SU-DHL-6 (cell line): ENCODE data around the gene RBP3.

Experiments used
- H2AFZ ChIP-seq: fragments of 200-600 bp; sonication (generic); 2 replicates; pipeline ENCODE4 v1.6.1; 2014; ENCODE audit warnings: low read depth, mild to moderate bottlenecking, moderate library complexity, mixed read lengths, antibody characterized with exemption, low read length; ENCODE audit not compliant: severe bottlenecking
- H3F3A ChIP-seq: fragments of 200-600 bp; shearing (Covaris generic); 2 replicates; pipeline ENCODE4 v1.6.0; 2016; ENCODE audit warnings: antibody characterized with exemption, mild to moderate bottlenecking; ENCODE audit not compliant: insufficient read depth
- H3K27ac ChIP-seq: fragments of 200-600 bp; sonication (generic); 2 replicates; pipeline ENCODE4 v1.5.1; 2016; ENCODE audit warnings: low read depth, mild to moderate bottlenecking, low read length, moderate library complexity, mixed read lengths
- H3K27me3 ChIP-seq: fragments of 200-600 bp; sonication (generic), shearing (Covaris generic); 2 replicates; pipeline ENCODE4 v1.6.0; 2014; ENCODE audit warnings: mild to moderate bottlenecking, low read length
- H3K36me3 ChIP-seq: fragments of 200-600 bp; sonication (generic); 2 replicates; pipeline ENCODE4 v1.6.1; 2014; ENCODE audit warnings: mild to moderate bottlenecking, low read length, mixed read lengths
- H3K4me2 ChIP-seq: fragments of 300-600, 200-600 bp; shearing (Covaris generic), sonication (generic); 2 replicates; pipeline ENCODE4 v1.6.0; 2014; ENCODE audit warnings: low read length, low read depth, mild to moderate bottlenecking; ENCODE audit not compliant: poor library complexity, severe bottlenecking
- H3K4me3 ChIP-seq: fragments of 200-600 bp; sonication (generic); 2 replicates; pipeline ENCODE4 v1.5.1; 2014; ENCODE audit warnings: antibody characterized with exemption, low read length, mild to moderate bottlenecking, mixed read lengths; ENCODE audit not compliant: insufficient read depth, poor library complexity, severe bottlenecking
- H3K79me2 ChIP-seq: fragments of 200-600 bp; sonication (generic); 2 replicates; pipeline ENCODE4 v1.6.1; 2014; ENCODE audit warnings: mild to moderate bottlenecking, low read length, moderate library complexity; ENCODE audit not compliant: insufficient read depth
- H3K9ac ChIP-seq: fragments of 200-600 bp; sonication (generic); 2 replicates; pipeline ENCODE4 v1.7.0; 2014; ENCODE audit warnings: mild to moderate bottlenecking, low read length
- H3K9me2 ChIP-seq: fragments of 200-600 bp; sonication (generic); replicated peaks from 2 replicates; pipeline ENCODE4 v1.6.1; 2014; ENCODE audit warnings: low read length; ENCODE audit not compliant: insufficient read depth
- H3K9me3 ChIP-seq: fragments of 200-600 bp; sonication (generic); 2 replicates; pipeline ENCODE4 v1.6.1; 2014; ENCODE audit warnings: low read length, mixed read lengths; ENCODE audit not compliant: insufficient read depth
- H4K20me1 ChIP-seq: fragments of 200-600 bp; sonication (generic); 2 replicates; pipeline ENCODE4 v1.6.1; 2014; ENCODE audit warnings: low read depth, mild to moderate bottlenecking, antibody characterized with exemption, low read length, moderate library complexity, mixed read lengths
- EZH2phosphoT487 ChIP-seq: fragments of 200-600 bp; sonication (generic), shearing (Covaris generic); conservative IDR thresholded peaks from 2 replicates; pipeline ENCODE4 v1.6.1; 2018; ENCODE audit warnings: mild to moderate bottlenecking, antibody characterized with exemption, low read length, moderate library complexity, mixed read lengths
- TF ChIP-seq, protein P1 (sequence below): fragments of 200-600 bp; sonication (generic); IDR thresholded peaks from one replicate; pipeline ENCODE4 v1.5.1; 2017; ENCODE audit warnings: antibody characterized with exemption, mild to moderate bottlenecking, low read length, moderate library complexity; ENCODE audit not compliant: insufficient read depth, poor library complexity, severe bottlenecking

RBP3 gene

DNA sequence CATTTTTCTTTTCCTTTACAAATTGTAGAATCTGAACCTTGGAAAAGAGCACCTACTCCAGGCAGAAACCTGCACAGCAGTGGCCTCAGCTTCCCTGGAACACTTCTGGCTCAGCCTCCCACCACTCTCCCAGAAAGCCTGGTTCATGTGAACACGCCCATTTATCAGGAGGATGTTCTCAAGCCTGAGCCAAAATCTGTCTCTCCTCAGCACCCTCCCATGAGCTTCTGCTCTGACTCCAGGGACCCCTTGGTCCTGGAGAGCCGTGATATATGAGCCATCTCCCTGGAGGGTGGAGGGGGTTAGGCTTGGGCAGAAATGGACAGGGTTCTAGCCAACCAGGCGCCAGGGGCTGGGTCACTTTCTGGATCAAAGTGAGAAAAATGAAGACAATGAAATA lies 15.8 kb upstream of the RBP3 start:
- Histone ChIP-seq H3K9me3 (no peaks in the 10 kb centered on the region), H3K4me3 (no peak overlapping the region), H4K20me1 (no peaks in the 10 kb centered on the region), H3K27me3 (no peaks in the 10 kb centered on the region), H3K9me2 (no peaks in the 10 kb centered on the region), H3K4me2 (no peak overlapping the region), H3K27ac (no peak overlapping the region), H3K36me3 (no peaks in the 10 kb centered on the region), H3K79me2 (no peaks in the 10 kb centered on the region), H3K9ac (no peak overlapping the region), H2AFZ (no peak overlapping the region), H3F3A (no peaks in the 10 kb centered on the region)
- TF ChIP-seq, protein P1, sequence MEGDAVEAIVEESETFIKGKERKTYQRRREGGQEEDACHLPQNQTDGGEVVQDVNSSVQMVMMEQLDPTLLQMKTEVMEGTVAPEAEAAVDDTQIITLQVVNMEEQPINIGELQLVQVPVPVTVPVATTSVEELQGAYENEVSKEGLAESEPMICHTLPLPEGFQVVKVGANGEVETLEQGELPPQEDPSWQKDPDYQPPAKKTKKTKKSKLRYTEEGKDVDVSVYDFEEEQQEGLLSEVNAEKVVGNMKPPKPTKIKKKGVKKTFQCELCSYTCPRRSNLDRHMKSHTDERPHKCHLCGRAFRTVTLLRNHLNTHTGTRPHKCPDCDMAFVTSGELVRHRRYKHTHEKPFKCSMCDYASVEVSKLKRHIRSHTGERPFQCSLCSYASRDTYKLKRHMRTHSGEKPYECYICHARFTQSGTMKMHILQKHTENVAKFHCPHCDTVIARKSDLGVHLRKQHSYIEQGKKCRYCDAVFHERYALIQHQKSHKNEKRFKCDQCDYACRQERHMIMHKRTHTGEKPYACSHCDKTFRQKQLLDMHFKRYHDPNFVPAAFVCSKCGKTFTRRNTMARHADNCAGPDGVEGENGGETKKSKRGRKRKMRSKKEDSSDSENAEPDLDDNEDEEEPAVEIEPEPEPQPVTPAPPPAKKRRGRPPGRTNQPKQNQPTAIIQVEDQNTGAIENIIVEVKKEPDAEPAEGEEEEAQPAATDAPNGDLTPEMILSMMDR: no peak
- no peak for TF ChIP-seq EZH2phosphoT487

- no peaks in the 10 kb centered on the region for H4K20me1 ChIP-seq
- H3K79me2 ChIP-seq: no peaks in the 10 kb centered on the region
- TF ChIP-seq, protein P1: no peak
- TF ChIP-seq EZH2phosphoT487: no peak
Observed at GRCh38 chr10:47332946-47333345, 15.2 kb upstream of the RBP3 start.

GRCh38 chr10:47333532-47333931 lies 14.6 kb upstream of the RBP3 start:
- H2AFZ ChIP-seq: no peak overlapping the region
- no peak overlapping the region for H3K4me2 ChIP-seq
- TF ChIP-seq, protein P1: no peak
- no peak for TF ChIP-seq EZH2phosphoT487
- H3K27ac ChIP-seq: no peak overlapping the region
- H3K27me3 ChIP-seq: no peaks in the 10 kb centered on the region
- H3K4me3 ChIP-seq: no peak overlapping the region
- no peaks in the 10 kb centered on the region for H3F3A ChIP-seq
- no peaks in the 10 kb centered on the region for H3K79me2 ChIP-seq
- H3K9ac ChIP-seq: no peak overlapping the region
- H4K20me1 ChIP-seq: no peaks in the 10 kb centered on the region
- H3K9me3 ChIP-seq: no peaks in the 10 kb centered on the region
- H3K9me2 ChIP-seq: no peaks in the 10 kb centered on the region
- no peaks in the 10 kb centered on the region for H3K36me3 ChIP-seq

More at GRCh38 chr10:47332946-47333345, 15.2 kb upstream of the RBP3 start:
- no peak overlapping the region for H2AFZ ChIP-seq
- H3K4me3 ChIP-seq: no peak overlapping the region
- no peaks in the 10 kb centered on the region for H3K27me3 ChIP-seq
- H3K9ac ChIP-seq: no peak overlapping the region
- no peaks in the 10 kb centered on the region for H3F3A ChIP-seq
- H3K9me3 ChIP-seq: no peaks in the 10 kb centered on the region
- H3K4me2 ChIP-seq: no peak overlapping the region
- no peaks in the 10 kb centered on the region for H3K36me3 ChIP-seq
- no peak overlapping the region for H3K27ac ChIP-seq
- no peaks in the 10 kb centered on the region for H3K9me2 ChIP-seq
